ENCODE data around the gene U2SURP.
"Not testable (repeated sequence)": the region's sequence is repeated elsewhere in the genome, so short reads cannot be mapped to it uniquely, and the experiment has no call there.

The U2SURP gene

GRCh38 chr3:143070977-143071551 lies 69.7 kb downstream of the U2SURP start:
- DNase-seq = no peak

GRCh38 chr3:143071776-143072175 lies 70.4 kb downstream of the U2SURP start:
- no peak for DNase-seq

- DNase-seq = not testable (repeated sequence)
Measured at GRCh38 chr3:143072298-143073020, 71.1 kb downstream of the U2SURP start.

GRCh38 chr3:143073541-143073940 lies 72.2 kb downstream of the U2SURP start:
- not testable (repeated sequence) for DNase-seq

- DNase-seq = not testable (repeated sequence)
Measured at GRCh38 chr3:143073983-143074382, 72.6 kb downstream of the U2SURP start.

- DNase-seq = no peak
Measured at GRCh38 chr3:143078883-143079282, 77.5 kb downstream of the U2SURP start.

- DNase-seq = no peak
Measured at GRCh38 chr3:143080196-143080595, 78.8 kb downstream of the U2SURP start.

GRCh38 chr3:143081365-143081764 lies 80.0 kb downstream of the U2SURP start:
- no peak for DNase-seq

- peak in 1 of 58 donors; percentile 5 for DNase-seq
Measured at GRCh38 chr3:143081844-143082778, 80.7 kb downstream of the U2SURP start.

- no peak for DNase-seq
Measured at GRCh38 chr3:143083781-143084180, 82.4 kb downstream of the U2SURP start.

GRCh38 chr3:143084856-143085731 lies 83.7 kb downstream of the U2SURP start:
- DNase-seq = no peak

- DNase-seq = no peak
Measured at GRCh38 chr3:143088835-143089234, 87.5 kb downstream of the U2SURP start.

GRCh38 chr3:143089965-143090364 lies 88.6 kb downstream of the U2SURP start:
- DNase-seq = no peak

GRCh38 chr3:143090486-143090885 lies 89.1 kb downstream of the U2SURP start:
- DNase-seq = peak in 17 of 58 donors; percentile 1 to 20 (median 7)

GRCh38 chr3:143090976-143091837 lies 89.8 kb downstream of the U2SURP start:
- DNase-seq = no peak

GRCh38 chr3:143092191-143092590 lies 90.8 kb downstream of the U2SURP start:
- no peak for DNase-seq

- no peak for DNase-seq
Measured at GRCh38 chr3:143095813-143096212, 94.4 kb downstream of the U2SURP start.

GRCh38 chr3:143098032-143098764 lies 96.8 kb downstream of the U2SURP start:
- no peak for DNase-seq

GRCh38 chr3:143099210-143099609 lies 97.8 kb downstream of the U2SURP start:
- no peak for DNase-seq

Data from anterior cingulate cortex (tissue), 58 donors.